Mesendoderm (in vitro differentiated cells): Measurements from ENCODE around the gene POLR2L.

Experiments used
- DNase-seq: peaks from one replicate; pipeline ENCODE4 v3.0.0; 2013
- H2AK5ac ChIP-seq: 2 replicates; pipeline ENCODE4 v1.6.1; 2013; ENCODE audit warnings: low read length, inconsistent platforms
- H2BK120ac ChIP-seq: 2 replicates; pipeline ENCODE4 v1.6.1; 2013; ENCODE audit warnings: low read depth, mild to moderate bottlenecking, low read length, moderate library complexity, mixed read lengths
- H2BK15ac ChIP-seq: replicated peaks from 2 replicates; pipeline ENCODE4 v1.6.1; 2013; ENCODE audit warnings: low read depth, mild to moderate bottlenecking, moderate library complexity
- H2BK5ac ChIP-seq: 2 replicates; pipeline ENCODE4 v1.6.1; 2013; ENCODE audit warnings: low read length, inconsistent platforms
- H3K18ac ChIP-seq: 2 replicates; pipeline ENCODE4 v1.6.1; 2013; ENCODE audit warnings: mild to moderate bottlenecking, low read length, mixed read lengths
- H3K23ac ChIP-seq: one replicate; pipeline ENCODE4 v1.6.1; 2013; ENCODE audit warnings: low read length
- H3K27ac ChIP-seq: 2 replicates; pipeline ENCODE4 v1.5.1; 2013; ENCODE audit warnings: low read depth, mild to moderate bottlenecking, inconsistent platforms, low read length, moderate library complexity
- H3K27me3 ChIP-seq: 2 replicates; pipeline ENCODE4 v1.6.1; 2013; ENCODE audit warnings: low read length, control low read depth, mild to moderate bottlenecking, inconsistent platforms; ENCODE audit not compliant: insufficient read depth, poor library complexity
- H3K36me3 ChIP-seq: 2 replicates; pipeline ENCODE4 v1.6.1; 2013; ENCODE audit warnings: low read length, inconsistent platforms; ENCODE audit not compliant: control insufficient read depth, insufficient read depth
- H3K4ac ChIP-seq: one replicate; pipeline ENCODE4 v1.6.1; 2013; ENCODE audit warnings: low read depth, mild to moderate bottlenecking, low read length, moderate library complexity
- H3K4me1 ChIP-seq: 2 replicates; pipeline ENCODE4 v1.6.1; 2013; ENCODE audit warnings: low read depth, low read length, inconsistent platforms; ENCODE audit not compliant: control insufficient read depth
- H3K4me2 ChIP-seq: 2 replicates; pipeline ENCODE4 v1.6.1; 2013; ENCODE audit warnings: low read length
- H3K4me3 ChIP-seq: 2 replicates; pipeline ENCODE4 v1.5.1; 2013; ENCODE audit warnings: mild to moderate bottlenecking, low read length
- H3K56ac ChIP-seq: one replicate; pipeline ENCODE4 v1.6.1; 2013; ENCODE audit warnings: low read length
- H3K79me1 ChIP-seq: 2 replicates; pipeline ENCODE4 v1.6.1; 2013; ENCODE audit warnings: low read length, inconsistent platforms
- H3K79me2 ChIP-seq: 2 replicates; pipeline ENCODE4 v1.6.1; 2013; ENCODE audit warnings: mild to moderate bottlenecking, low read length; ENCODE audit not compliant: control insufficient read depth, insufficient read depth
- H3K9ac ChIP-seq: 2 replicates; pipeline ENCODE4 v1.6.1; 2013; ENCODE audit warnings: low read length, inconsistent platforms
- H4K5ac ChIP-seq: one replicate; pipeline ENCODE4 v1.6.1; 2013; ENCODE audit warnings: low read length
- H4K8ac ChIP-seq: one replicate; pipeline ENCODE4 v1.6.1; 2013; ENCODE audit warnings: low read depth, mild to moderate bottlenecking, control low read depth, low read length, moderate library complexity
- WGBS: extraction: QIAGEN DNeasy Blood & Tissue Kit; methylation state at CpG from one replicate; pipeline ENCODE4 v1.1.7; 2013; ENCODE audit warnings: low lambda C conversion rate, missing lambda C conversion rate; ENCODE audit not compliant: insufficient coverage; ENCODE audit errors: extremely low coverage; 5-methylcytosine and 5-hydroxymethylcytosine counted together

Gene POLR2L

GRCh38 chr11:821512-822371 lies 20.6 kb downstream of the POLR2L start:
- no peak overlapping the region for H2BK15ac ChIP-seq
- H2BK5ac ChIP-seq: no peak overlapping the region
- H3K4ac ChIP-seq: no peak overlapping the region
- no peak overlapping the region for H3K4me2 ChIP-seq
- H4K8ac ChIP-seq: no peak overlapping the region
- H3K79me2 ChIP-seq: no peaks in the 10 kb centered on the region
- no peak overlapping the region for H4K5ac ChIP-seq
- H3K36me3 ChIP-seq: no peaks in the 10 kb centered on the region
- H3K27ac ChIP-seq: no peak overlapping the region
- H3K4me1 ChIP-seq: peaks cover 4% of the 10 kb centered on the region
- H3K27me3 ChIP-seq: no peaks in the 10 kb centered on the region
- peaks cover 4% of the 10 kb centered on the region for H3K79me1 ChIP-seq
- H3K23ac ChIP-seq: no peak overlapping the region
- H3K18ac ChIP-seq: no peak overlapping the region
- no peak overlapping the region for H3K9ac ChIP-seq
- H2BK120ac ChIP-seq: no peak overlapping the region
- no peak for DNase-seq
- WGBS: no CpG with 5 or more reads among the region's 22 CpGs
- H3K4me3 ChIP-seq: no peak overlapping the region
- no peak overlapping the region for H3K56ac ChIP-seq
- no peak overlapping the region for H2AK5ac ChIP-seq

DNA sequence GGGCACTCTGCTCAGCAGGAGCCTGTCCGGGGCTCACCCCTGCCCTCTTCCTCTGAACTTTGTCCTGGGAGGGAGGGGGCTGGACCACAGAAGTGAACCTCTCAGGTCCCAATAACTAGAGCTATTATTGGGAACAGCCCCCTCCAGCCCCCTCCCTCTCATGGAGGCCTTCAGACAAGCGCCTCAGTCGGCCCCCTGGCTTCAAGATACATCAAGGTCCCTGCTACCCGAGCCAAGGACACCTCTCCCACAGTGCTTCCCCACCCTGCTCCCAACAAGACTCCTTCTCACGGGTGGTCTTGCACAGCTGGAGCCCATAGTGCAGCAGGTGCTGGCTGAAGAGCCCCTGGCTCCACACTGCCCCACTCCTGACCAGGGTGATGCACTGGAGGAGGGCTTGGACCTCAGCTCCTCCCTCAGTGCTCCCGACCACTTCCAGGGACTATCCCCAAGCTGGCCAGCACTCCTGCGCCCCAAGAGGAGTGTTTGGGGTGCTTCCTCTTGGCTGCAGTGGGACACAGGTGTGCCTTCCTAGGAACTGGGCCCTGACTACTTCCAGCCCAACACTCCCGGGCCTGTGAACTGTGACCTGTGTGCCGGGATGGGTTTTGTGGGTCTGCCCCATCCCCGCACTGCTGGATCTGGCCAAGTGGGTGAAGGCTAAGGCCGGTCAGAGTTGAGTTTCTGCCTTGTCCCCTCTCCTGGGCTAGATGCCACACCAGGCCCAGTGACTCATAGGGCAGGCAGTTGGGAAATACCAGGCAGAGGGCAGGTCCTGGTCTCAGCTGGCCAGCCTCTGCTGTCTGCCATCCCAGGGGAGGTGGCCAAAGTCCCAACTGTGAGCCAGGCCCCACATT lies 21.4 kb downstream of the POLR2L start:
- Histone ChIP-seq H3K79me2 (no peaks in the 10 kb centered on the region), H4K8ac (no peak overlapping the region), H3K9ac (no peak overlapping the region), H3K23ac (no peak overlapping the region), H2BK120ac (no peak overlapping the region), H3K4ac (no peak overlapping the region), H3K27ac (no peak overlapping the region), H3K56ac (no peak overlapping the region), H3K79me1 (peaks cover 4% of the 10 kb centered on the region), H3K4me3 (no peak overlapping the region), H4K5ac (no peak overlapping the region), H3K36me3 (no peaks in the 10 kb centered on the region), H3K27me3 (no peaks in the 10 kb centered on the region), H3K4me1 (peaks cover 4% of the 10 kb centered on the region), H3K18ac (no peak overlapping the region), H3K4me2 (no peak overlapping the region), H2BK5ac (no peak overlapping the region), H2AK5ac (no peak overlapping the region), H2BK15ac (no peak overlapping the region)
- WGBS: no CpG with 5 or more reads among the region's 11 CpGs
- no peak for DNase-seq

- WGBS: no CpG with 5 or more reads among the region's 47 CpGs
- H3K18ac ChIP-seq: peak overlapping the region; percentile 51
- H3K9ac ChIP-seq: peak overlapping the region; percentile 86
- H3K36me3 ChIP-seq: no peaks in the 10 kb centered on the region
- no peak overlapping the region for H3K4ac ChIP-seq
- H3K27ac ChIP-seq: no peak overlapping the region
- no peak overlapping the region for H2BK5ac ChIP-seq
- H2BK15ac ChIP-seq: no peak overlapping the region
- no peaks in the 10 kb centered on the region for H3K27me3 ChIP-seq
- H2BK120ac ChIP-seq: no peak overlapping the region
- H3K79me1 ChIP-seq: peaks cover 4% of the 10 kb centered on the region
- H3K79me2 ChIP-seq: no peaks in the 10 kb centered on the region
- peak overlapping the region; percentile 92 for H3K56ac ChIP-seq
- peak; percentile 85 for DNase-seq
- H2AK5ac ChIP-seq: no peak overlapping the region
- no peak overlapping the region for H4K8ac ChIP-seq
- peak overlapping the region; percentile 48 for H3K4me2 ChIP-seq
- no peak overlapping the region for H3K23ac ChIP-seq
- peak overlapping the region; percentile 73 for H3K4me3 ChIP-seq
- H4K5ac ChIP-seq: no peak overlapping the region
- H3K4me1 ChIP-seq: peaks cover 4% of the 10 kb centered on the region
These were observed 22.2 kb downstream of the POLR2L start for GRCh38 chr11:819943-820649.

DNA sequence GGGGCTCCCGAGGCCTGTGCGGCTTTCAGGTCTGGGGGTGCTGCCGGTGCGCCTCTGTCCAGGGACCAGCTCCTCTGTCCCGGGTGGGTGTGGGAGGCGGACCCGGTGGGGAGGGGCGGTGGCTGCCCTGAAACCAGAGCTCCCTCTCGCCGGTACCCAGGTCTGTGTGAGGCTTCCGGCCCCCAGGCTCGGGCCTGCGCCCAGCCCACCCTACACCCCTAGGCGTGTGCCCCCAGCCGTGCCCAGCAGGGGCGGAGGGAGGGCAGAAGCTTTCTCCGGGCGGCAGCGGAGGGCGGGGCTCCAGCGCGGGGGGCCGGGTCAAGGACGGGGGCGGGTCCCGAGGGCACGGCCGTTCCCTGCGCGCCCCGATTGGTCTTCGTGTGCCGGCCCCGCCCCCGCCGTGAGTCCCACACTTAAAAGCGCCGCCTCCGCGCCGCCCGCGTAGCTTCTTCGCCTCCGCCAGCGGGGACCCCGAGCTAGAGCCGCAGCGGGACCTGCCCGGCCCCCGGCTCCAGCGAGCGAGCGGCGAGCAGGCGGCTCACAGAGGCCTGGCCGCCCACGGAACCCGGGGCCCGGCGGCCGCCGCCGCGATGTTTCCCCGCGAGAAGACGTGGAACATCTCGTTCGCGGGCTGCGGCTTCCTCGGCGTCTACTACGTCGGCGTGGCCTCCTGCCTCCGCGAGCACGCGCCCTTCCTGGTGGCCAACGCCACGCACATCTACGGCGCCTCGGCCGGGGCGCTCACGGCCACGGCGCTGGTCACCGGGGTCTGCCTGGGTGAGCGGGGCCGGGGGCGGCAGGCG lies 23.0 kb downstream of the POLR2L start:
- Histone ChIP-seq H2BK120ac (no peak overlapping the region), H2AK5ac (no peak overlapping the region), H3K79me1 (peaks cover 4% of the 10 kb centered on the region), H3K4me2 (peak overlapping the region; percentile 89), H3K18ac (peak overlapping the region; percentile 51), H3K27me3 (no peaks in the 10 kb centered on the region), H4K5ac (no peak overlapping the region), H2BK5ac (no peak overlapping the region), H3K9ac (peak overlapping the region; percentile 86), H3K4me3 (peak overlapping the region; percentile 73), H3K23ac (no peak overlapping the region), H3K4me1 (peaks cover 4% of the 10 kb centered on the region), H3K4ac (peak overlapping the region; percentile 65), H3K27ac (peak overlapping the region; percentile 14), H3K36me3 (no peaks in the 10 kb centered on the region), H3K56ac (peak overlapping the region; percentile 92), H2BK15ac (no peak overlapping the region), H4K8ac (no peak overlapping the region), H3K79me2 (no peaks in the 10 kb centered on the region)
- peak; percentile 90 for DNase-seq
- WGBS: no CpG with 5 or more reads among the region's 96 CpGs
